Measurements from ENCODE around the gene SGMS1. TPM values are rescaled to one million over a fixed set of nuclear protein-coding genes. Genes with fewer than 3 reads are reported as not detected.
"Not testable (repeated sequence)": the region's sequence is repeated elsewhere in the genome, so short reads cannot be mapped to it uniquely, and the experiment has no call there.

SGMS1 gene
- total RNA-seq, 1 donor from 2014 or later = 14.2 TPM

DNA sequence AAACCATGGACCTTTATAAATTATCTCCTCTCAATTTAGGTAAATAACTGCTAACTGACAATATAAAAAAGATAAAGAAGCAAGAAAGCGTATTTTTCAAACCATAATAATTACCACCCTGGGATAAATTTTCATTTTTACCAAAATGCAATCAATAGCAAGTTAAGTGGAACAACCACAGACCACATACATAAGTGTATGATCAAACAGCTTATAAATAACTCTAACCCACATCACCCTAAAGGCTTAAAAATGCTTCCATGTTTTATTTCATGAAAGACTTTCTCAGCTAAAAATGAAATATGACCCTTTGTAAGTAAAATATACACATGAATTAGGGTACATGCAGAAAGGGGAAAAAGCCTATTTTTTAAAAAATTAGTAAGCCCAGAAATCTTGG lies 156.5 kb downstream of the SGMS1 start:
- no peaks in the 10 kb centered on the region for H3K27me3 Mint-ChIP-seq
- peaks cover 31% of the 10 kb centered on the region for H3K4me1 Mint-ChIP-seq

GRCh38 chr10:50464004-50464409 lies 159.7 kb downstream of the SGMS1 start:
- Mint-ChIP-seq H3K4me3 (no peak overlapping the region), H3K9me3 (peaks cover 5% of the 10 kb centered on the region), H3K4me1 (peaks cover 19% of the 10 kb centered on the region), H3K27me3 (no peaks in the 10 kb centered on the region), H3K36me3 (ENCODE audit: low read depth) (peaks cover 11% of the 10 kb centered on the region), H3K27ac (no peak overlapping the region)
- intact Hi-C loops (cut with micrococcal nuclease) = no loop called here
- peak; percentile 36 for DNase-seq

More for the DNA sequence above, 156.5 kb downstream of the SGMS1 start:
- intact Hi-C loops (cut with micrococcal nuclease) = no loop called here
- Mint-ChIP-seq H3K27ac (no peak overlapping the region), H3K9me3 (no peaks in the 10 kb centered on the region), H3K4me3 (no peak overlapping the region), H3K36me3 (ENCODE audit: low read depth) (peaks cover 3% of the 10 kb centered on the region)
- DNase-seq = no peak

GRCh38 chr10:50461834-50462233 lies 161.9 kb downstream of the SGMS1 start:
- peaks cover 5% of the 10 kb centered on the region for H3K9me3 Mint-ChIP-seq

DNA sequence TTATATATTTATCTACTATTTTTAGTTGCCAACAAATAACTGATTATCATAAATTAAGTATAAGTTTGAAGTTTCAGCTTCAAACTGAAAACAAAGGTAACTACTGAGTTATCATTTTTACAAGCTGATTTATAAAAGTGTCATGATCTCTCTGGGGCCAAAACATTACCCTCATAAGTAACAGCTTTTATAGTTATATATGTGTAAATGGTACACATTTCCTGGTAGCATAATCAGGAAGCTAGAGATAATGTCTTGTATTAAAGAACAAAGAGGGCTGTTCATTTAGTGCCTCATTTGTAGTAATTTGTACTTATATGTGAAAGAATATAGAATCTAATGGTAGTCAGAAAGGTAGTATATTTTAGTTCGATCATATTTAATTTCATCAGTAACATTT lies 162.6 kb downstream of the SGMS1 start:
- no peak for DNase-seq
- Mint-ChIP-seq H3K4me1 (peaks cover 4% of the 10 kb centered on the region), H3K27me3 (no peaks in the 10 kb centered on the region), H3K9me3 (peaks cover 5% of the 10 kb centered on the region), H3K27ac (no peak overlapping the region), H3K4me3 (no peak overlapping the region), H3K36me3 (ENCODE audit: low read depth) (peaks cover 11% of the 10 kb centered on the region)
- intact Hi-C loops (cut with micrococcal nuclease) = no loop called here

More at GRCh38 chr10:50461834-50462233, 161.9 kb downstream of the SGMS1 start:
- H3K36me3 Mint-ChIP-seq (ENCODE audit: low read depth) = peaks cover 11% of the 10 kb centered on the region
- intact Hi-C loops (cut with micrococcal nuclease) = no loop called here
- H3K27ac Mint-ChIP-seq = no peak overlapping the region
- no peak overlapping the region for H3K4me3 Mint-ChIP-seq
- H3K27me3 Mint-ChIP-seq = no peaks in the 10 kb centered on the region
- peak; percentile 12 for DNase-seq
- peaks cover 4% of the 10 kb centered on the region for H3K4me1 Mint-ChIP-seq

DNA sequence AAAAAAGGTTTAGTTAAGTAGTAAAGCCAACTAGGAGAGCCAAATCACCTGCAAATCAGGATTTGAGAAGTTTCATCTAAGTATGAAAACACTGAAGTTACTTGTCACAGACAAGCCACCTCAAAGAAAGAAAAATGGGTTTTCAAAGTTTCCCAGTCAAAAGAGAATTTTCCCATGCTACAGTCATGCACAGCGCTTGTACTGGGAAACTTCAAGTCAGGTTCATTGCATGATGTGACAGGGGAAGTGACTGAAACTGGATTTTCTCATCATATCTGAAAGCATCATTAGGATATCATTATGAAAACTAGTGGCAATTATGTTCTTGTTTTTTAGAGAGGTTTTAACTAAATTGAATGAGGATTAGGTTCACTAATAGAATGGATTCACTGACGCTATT lies 167.0 kb downstream of the SGMS1 start:
- H3K36me3 Mint-ChIP-seq (ENCODE audit: low read depth) = peaks cover 9% of the 10 kb centered on the region
- DNase-seq = no peak
- peaks cover 2% of the 10 kb centered on the region for H3K4me1 Mint-ChIP-seq
- intact Hi-C loops (cut with micrococcal nuclease) = no loop called here
- H3K27me3 Mint-ChIP-seq = no peaks in the 10 kb centered on the region
- no peak overlapping the region for H3K4me3 Mint-ChIP-seq
- H3K9me3 Mint-ChIP-seq = peaks cover 5% of the 10 kb centered on the region
- no peak overlapping the region for H3K27ac Mint-ChIP-seq

GRCh38 chr10:50453940-50454339 lies 169.8 kb downstream of the SGMS1 start:
- no peak overlapping the region for H3K27ac Mint-ChIP-seq
- no peak overlapping the region for H3K4me3 Mint-ChIP-seq
- no peak for DNase-seq
- no peaks in the 10 kb centered on the region for H3K9me3 Mint-ChIP-seq
- intact Hi-C loops (cut with micrococcal nuclease) = no loop called here
- peaks cover 3% of the 10 kb centered on the region for H3K4me1 Mint-ChIP-seq
- no peaks in the 10 kb centered on the region for H3K27me3 Mint-ChIP-seq
- peaks cover 1% of the 10 kb centered on the region for H3K36me3 Mint-ChIP-seq (ENCODE audit: low read depth)

GRCh38 chr10:50452603-50453002 lies 171.2 kb downstream of the SGMS1 start:
- Mint-ChIP-seq H3K4me1 (peaks cover 8% of the 10 kb centered on the region), H3K27me3 (no peaks in the 10 kb centered on the region)

DNA sequence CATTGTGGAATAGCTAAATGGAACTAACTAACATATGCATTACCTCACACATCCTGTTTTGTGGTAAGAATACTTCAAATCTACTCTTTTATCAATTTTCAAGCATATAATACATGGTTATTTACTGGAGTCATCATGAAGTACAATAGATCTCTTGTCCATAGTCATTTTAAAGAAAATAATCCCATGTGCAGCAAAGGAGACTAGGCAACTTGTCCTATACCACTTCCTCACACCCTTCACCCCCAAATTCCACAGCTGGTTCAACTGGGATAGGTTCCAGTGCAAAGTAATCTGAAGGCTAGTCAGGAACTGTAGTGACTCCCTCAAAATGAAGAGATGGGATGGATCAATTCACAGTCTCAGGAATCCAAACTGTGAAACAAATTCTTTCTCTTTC lies 176.1 kb downstream of the SGMS1 start:
- Mint-ChIP-seq H3K4me3 (no peak overlapping the region), H3K27me3 (no peaks in the 10 kb centered on the region), H3K27ac (no peak overlapping the region), H3K4me1 (peaks cover 11% of the 10 kb centered on the region), H3K9me3 (peaks cover 14% of the 10 kb centered on the region), H3K36me3 (ENCODE audit: low read depth) (peaks cover 17% of the 10 kb centered on the region)
- no peak for DNase-seq
- intact Hi-C loops (cut with micrococcal nuclease) = no loop called here

More at GRCh38 chr10:50452603-50453002, 171.2 kb downstream of the SGMS1 start:
- H3K36me3 Mint-ChIP-seq (ENCODE audit: low read depth) = peaks cover 1% of the 10 kb centered on the region
- no peak for DNase-seq
- no peak overlapping the region for H3K27ac Mint-ChIP-seq
- no peak overlapping the region for H3K4me3 Mint-ChIP-seq
- intact Hi-C loops (cut with micrococcal nuclease) = no loop called here
- no peaks in the 10 kb centered on the region for H3K9me3 Mint-ChIP-seq

GRCh38 chr10:50445777-50446176 lies 178.0 kb downstream of the SGMS1 start:
- H3K27ac Mint-ChIP-seq; intact Hi-C loops (cut with micrococcal nuclease); H3K4me3 Mint-ChIP-seq; DNase-seq; H3K27me3 Mint-ChIP-seq: not testable (repeated sequence)
- H3K36me3 Mint-ChIP-seq (ENCODE audit: low read depth) = peaks cover 16% of the 10 kb centered on the region
- H3K4me1 Mint-ChIP-seq = peaks cover 11% of the 10 kb centered on the region
- H3K9me3 Mint-ChIP-seq = peaks cover 14% of the 10 kb centered on the region

- intact Hi-C loops (cut with micrococcal nuclease) = no loop called here
- H3K27ac Mint-ChIP-seq = no peak overlapping the region
- H3K4me1 Mint-ChIP-seq = peaks cover 28% of the 10 kb centered on the region
- DNase-seq = no peak
- H3K4me3 Mint-ChIP-seq = no peak overlapping the region
- peaks cover 12% of the 10 kb centered on the region for H3K36me3 Mint-ChIP-seq (ENCODE audit: low read depth)
- peaks cover 6% of the 10 kb centered on the region for H3K9me3 Mint-ChIP-seq
- no peaks in the 10 kb centered on the region for H3K27me3 Mint-ChIP-seq
Measured at GRCh38 chr10:50440489-50440888, 183.3 kb downstream of the SGMS1 start.

DNA sequence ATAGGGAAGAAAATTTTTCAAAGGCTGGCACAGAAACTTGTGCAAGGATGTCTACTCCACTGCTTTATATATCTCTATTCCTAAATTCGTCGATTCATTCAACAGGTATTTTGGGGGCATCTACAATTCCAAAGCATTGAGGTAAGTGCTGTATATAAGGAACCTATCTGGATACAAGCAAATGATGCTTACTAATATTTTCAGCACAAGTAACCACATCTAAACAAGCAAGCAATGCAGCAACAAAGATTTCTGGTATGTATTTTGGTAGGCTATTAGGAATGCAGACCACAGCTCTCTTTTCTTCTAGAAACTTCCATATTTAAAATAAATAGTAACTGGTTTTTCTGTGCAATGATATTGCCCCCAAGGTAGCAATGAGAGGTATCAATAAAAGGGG lies 183.9 kb downstream of the SGMS1 start:
- no peaks in the 10 kb centered on the region for H3K27me3 Mint-ChIP-seq
- H3K27ac Mint-ChIP-seq = no peak overlapping the region
- no peak overlapping the region for H3K4me3 Mint-ChIP-seq
- peaks cover 9% of the 10 kb centered on the region for H3K36me3 Mint-ChIP-seq (ENCODE audit: low read depth)
- peaks cover 28% of the 10 kb centered on the region for H3K4me1 Mint-ChIP-seq
- DNase-seq = no peak
- intact Hi-C loops (cut with micrococcal nuclease) = no loop called here
- peaks cover 5% of the 10 kb centered on the region for H3K9me3 Mint-ChIP-seq

- Mint-ChIP-seq H3K4me1 (peaks cover 30% of the 10 kb centered on the region), H3K4me3 (no peak overlapping the region), H3K36me3 (ENCODE audit: low read depth) (peaks cover 10% of the 10 kb centered on the region), H3K27ac (no peak overlapping the region), H3K27me3 (no peaks in the 10 kb centered on the region), H3K9me3 (peaks cover 2% of the 10 kb centered on the region)
- no peak for DNase-seq
- intact Hi-C loops (cut with micrococcal nuclease) = no loop called here
Measured at GRCh38 chr10:50439187-50439586, 184.6 kb downstream of the SGMS1 start.

DNA sequence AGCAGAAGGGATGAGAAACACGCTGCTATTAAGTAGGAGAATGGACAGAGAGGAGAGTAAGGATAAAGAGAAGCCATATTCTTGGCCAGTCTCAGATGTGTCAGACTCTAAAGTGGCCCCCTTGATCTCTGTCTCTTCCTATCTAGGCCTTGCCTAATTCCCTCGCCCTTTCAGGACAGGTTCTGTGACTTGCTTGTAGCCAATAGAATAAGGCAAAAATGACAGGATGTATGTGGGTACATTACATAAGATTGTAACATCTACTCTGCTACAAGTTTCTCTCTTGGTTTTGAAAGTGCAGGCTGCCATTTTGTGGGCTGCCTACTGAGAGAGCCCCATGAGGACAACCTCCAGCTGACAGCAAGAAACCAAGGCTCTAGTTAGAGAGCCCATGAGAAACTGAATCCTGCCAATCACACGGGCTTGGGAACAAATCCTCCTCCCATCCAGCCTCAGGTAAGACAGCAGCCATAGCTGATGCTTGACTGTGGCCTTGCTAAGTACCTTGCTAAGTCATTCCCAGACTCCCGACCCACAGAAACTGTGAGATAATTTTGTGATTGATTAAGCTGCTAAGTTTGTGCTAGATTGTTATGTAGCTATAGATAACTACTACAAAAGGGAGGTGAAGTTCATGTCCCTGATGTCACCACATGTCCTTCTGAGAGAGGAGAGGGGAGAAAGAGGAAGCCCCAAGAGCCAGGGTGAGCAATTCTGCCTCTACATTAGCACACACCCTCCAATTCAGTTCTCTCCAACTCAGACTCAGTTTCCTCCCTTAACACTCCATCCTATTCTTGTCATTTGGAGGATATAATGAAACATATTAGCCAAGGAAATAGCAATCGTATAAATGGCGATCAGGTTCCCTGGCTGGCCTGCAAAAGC lies 185.5 kb downstream of the SGMS1 start:
- H3K9me3 Mint-ChIP-seq = no peaks in the 10 kb centered on the region
- H3K4me3 Mint-ChIP-seq = no peak overlapping the region
- H3K27me3 Mint-ChIP-seq = no peaks in the 10 kb centered on the region
- no peak overlapping the region for H3K27ac Mint-ChIP-seq
- no peak for DNase-seq
- intact Hi-C loops (cut with micrococcal nuclease) = no loop called here
- H3K36me3 Mint-ChIP-seq (ENCODE audit: low read depth) = peaks cover 11% of the 10 kb centered on the region
- peaks cover 30% of the 10 kb centered on the region for H3K4me1 Mint-ChIP-seq

GRCh38 chr10:50437248-50437647 lies 186.5 kb downstream of the SGMS1 start:
- DNase-seq = no peak
- Mint-ChIP-seq H3K27me3 (no peaks in the 10 kb centered on the region), H3K27ac (peak overlapping the region; percentile 23), H3K4me3 (no peak overlapping the region), H3K4me1 (peaks cover 37% of the 10 kb centered on the region), H3K9me3 (no peaks in the 10 kb centered on the region), H3K36me3 (ENCODE audit: low read depth) (peaks cover 12% of the 10 kb centered on the region)
- intact Hi-C loops (cut with micrococcal nuclease) = no loop called here

Measured in activated CD4-positive, alpha-beta T cell treated with anti-CD3 and anti-CD28 coated beads, Interleukin-2, amount 10 ng/mL, durations not matched to agents 24 days and 14 days (primary cell).